Endothelial cell of umbilical vein (primary cell): ENCODE results near the gene KRTAP10-5. TPM values are rescaled to one million over a fixed set of nuclear protein-coding genes. Genes with fewer than 3 reads are reported as not detected.

Source experiments
- BruUV-seq: library from RNA; stranded (reverse); fragments of 400-500 nt; replicated peaks from 2 replicates; lab custom pipeline; 2021; lab: Mats Ljungman, UMichigan
- CTCF ChIA-PET: fragments of 300-600, 350-600 bp; sonication (Branson Sonifier 250); formaldehyde crosslinking; loops from one replicate; lab custom pipeline; 2021; ENCODE audit warnings: antibody characterized with exemption, inconsistent platforms; lab: Charles Lee
- POLR2A ChIA-PET: fragments of 300-600, 350-600 bp; sonication (Branson Sonifier 250); formaldehyde crosslinking; loops from one replicate; lab custom pipeline; 2021; ENCODE audit warnings: antibody characterized with exemption, inconsistent platforms; lab: Charles Lee
- DNase-seq: peaks from one replicate; pipeline ENCODE4 v3.0.0-alpha.2; 2011; ENCODE audit warnings: low read depth, low spot score
- FAIRE-seq: peaks from 2 replicates; lab custom pipeline; 2011; peaks lifted over from hg19 to GRCh38; lab: Jason Lieb, UNC
- H2AFZ ChIP-seq: 2 replicates; pipeline ENCODE4 v1.6.0; 2012; ENCODE audit warnings: low read depth, low read length, control low read depth, inconsistent platforms
- H3K27ac ChIP-seq: 2 replicates; pipeline ENCODE4 v1.5.1; 2011; ENCODE audit warnings: low read depth, mild to moderate bottlenecking, control low read depth, low read length, moderate library complexity; ENCODE audit not compliant: insufficient read depth
- H3K27me3 ChIP-seq, 2 experiments: 2 replicates each; pipeline versions ENCODE4 v1.6.0 to v1.6.1; 2011; ENCODE audit warnings: low read length in 2 of 2, mixed read lengths in 1 of 2; ENCODE audit not compliant: control insufficient read depth in 2 of 2, insufficient read depth in 2 of 2
- H3K36me3 ChIP-seq, 2 experiments: 2 replicates in 1 of 2; 3 replicates in 1 of 2; pipeline ENCODE4 v1.5.1; 2011; ENCODE audit warnings: low read length in 2 of 2, mild to moderate bottlenecking in 1 of 2, moderate library complexity in 1 of 2; ENCODE audit not compliant: control insufficient read depth in 2 of 2, insufficient read depth in 2 of 2; ENCODE audit errors: extremely low read depth in 1 of 2
- H3K4me1 ChIP-seq: 3 replicates; pipeline ENCODE4 v1.5.1; 2011; ENCODE audit warnings: mild to moderate bottlenecking, low read length; ENCODE audit not compliant: control insufficient read depth, insufficient read depth; ENCODE audit errors: extremely low read depth
- H3K4me2 ChIP-seq: 2 replicates; pipeline ENCODE4 v1.6.1; 2011; ENCODE audit warnings: low read length, control low read depth, mixed read lengths; ENCODE audit not compliant: insufficient read depth
- H3K4me3 ChIP-seq, 3 experiments: fragments of 200-600 bp in 1 of 3; sonication (generic), shearing (Covaris generic) in 1 of 3; replicated peaks in 1 of 3; 2 replicates each; pipeline ENCODE4 v1.5.1; 2011 to 2016; ENCODE audit warnings: control low read depth in 3 of 3, low read length in 3 of 3, mild to moderate bottlenecking in 2 of 3, inconsistent platforms in 1 of 3, low read depth in 1 of 3, moderate library complexity in 1 of 3; ENCODE audit not compliant: insufficient read depth in 1 of 3
- H3K79me2 ChIP-seq: 2 replicates; pipeline ENCODE4 v1.6.0; 2012; ENCODE audit warnings: low read length, inconsistent platforms; ENCODE audit not compliant: control insufficient read depth, insufficient read depth
- H3K9ac ChIP-seq: replicated peaks from 2 replicates; pipeline ENCODE3; 2011; ENCODE audit warnings: low read length, control low read depth; ENCODE audit not compliant: insufficient read depth; ENCODE audit errors: extremely low read depth
- H3K9me1 ChIP-seq: replicated peaks from 3 replicates; pipeline ENCODE4 v1.6.0; 2011; ENCODE audit warnings: mild to moderate bottlenecking, low read length; ENCODE audit not compliant: control insufficient read depth, insufficient read depth; ENCODE audit errors: extremely low read depth
- H3K9me3 ChIP-seq: replicated peaks from 2 replicates; pipeline ENCODE4 v1.5.1; 2012; ENCODE audit warnings: low read length, inconsistent platforms; ENCODE audit not compliant: control insufficient read depth, insufficient read depth
- H4K20me1 ChIP-seq: replicated peaks from 2 replicates; pipeline ENCODE3; 2011; ENCODE audit warnings: mild to moderate bottlenecking, low read length; ENCODE audit not compliant: control insufficient read depth, insufficient read depth; ENCODE audit errors: extremely low read depth
- CTCF ChIP-seq, 2 donors: IDR thresholded peaks; 1 replicate in 1 of 2; 2 replicates in 1 of 2; pipeline ENCODE4 v1.5.1; 2011; ENCODE audit warnings: low read length in 2 of 2, mild to moderate bottlenecking in 2 of 2, moderate library complexity in 2 of 2, control low read depth in 1 of 2, inconsistent platforms in 1 of 2, low read depth in 1 of 2; ENCODE audit not compliant: insufficient read depth in 1 of 2; ENCODE audit errors: extremely low read depth in 1 of 2
- EZH2 ChIP-seq: IDR thresholded peaks from 2 replicates; pipeline ENCODE4 v1.6.1; 2012; ENCODE audit warnings: borderline replicate concordance, low read depth, mild to moderate bottlenecking, moderate library complexity, low read length, inconsistent platforms; ENCODE audit not compliant: severe bottlenecking
- FOS ChIP-seq: IDR thresholded peaks from 2 replicates; pipeline ENCODE4 v1.6.1; 2011; ENCODE audit warnings: mild to moderate bottlenecking, low read length, moderate library complexity, borderline replicate concordance; ENCODE audit not compliant: insufficient read depth
- GATA2 ChIP-seq: IDR thresholded peaks from 2 replicates; pipeline ENCODE4 v1.7.0; 2011; ENCODE audit warnings: low read depth, mild to moderate bottlenecking, moderate library complexity, mixed read lengths, low read length; ENCODE audit not compliant: insufficient read length, insufficient read depth
- JUN ChIP-seq: IDR thresholded peaks from 2 replicates; pipeline ENCODE4 v1.6.1; 2011; ENCODE audit warnings: borderline replicate concordance, low read depth; ENCODE audit not compliant: insufficient read length, insufficient read depth
- MAX ChIP-seq: IDR thresholded peaks from 2 replicates; pipeline ENCODE4 v1.6.1; 2011; ENCODE audit not compliant: insufficient read depth, insufficient read length
- MYC ChIP-seq: IDR thresholded peaks from one replicate; pipeline ENCODE4 v1.6.1; 2011; ENCODE audit warnings: mild to moderate bottlenecking, low read depth, low read length
- POLR2A ChIP-seq: IDR thresholded peaks from 2 replicates; pipeline ENCODE4 v1.6.1; 2012; ENCODE audit warnings: low read depth, mild to moderate bottlenecking, control low read depth, low read length
- POLR2AphosphoS5 ChIP-seq: IDR thresholded peaks from 2 replicates; pipeline ENCODE4 v1.6.1; 2012; ENCODE audit warnings: low read depth, mild to moderate bottlenecking, control low read depth, low read length, moderate library complexity; ENCODE audit not compliant: insufficient read depth
- dilution Hi-C: fragments of 300-500 bp; cut with MboI; formaldehyde crosslinking; loops from one replicate; pipeline ENCODE4 v1.15.0; 2019; ENCODE audit warnings: low sequenced_read_pairs; ENCODE audit not compliant: extremely low pct_ligation_motif_present
- intact Hi-C: fragments of 100-400 bp; cut with micrococcal nuclease; formaldehyde crosslinking; loops from one replicate; pipeline ENCODE4 v1.10.0; 2022
- polyA plus RNA-seq, 4 experiments: library from polyadenylated mRNA; depleted of rRNA in 3 of 4; stranded (reverse) in 3 of 4; unstranded in 1 of 4; fragments of >200 nt; gene quantifications; 2 replicates each; pipeline versions ENCODE4 v1.2.1 to v1.2.3, GENCODE V29; 2011 to 2012; ENCODE audit warnings: missing spikeins in 1 of 4
- total RNA-seq: library from RNA; stranded (reverse); gene quantifications from 2 replicates; pipeline ENCODE4 v1.2.3, GENCODE V29; 2021

Gene KRTAP10-5
- total and polyA plus RNA-seq, 2 donors (not counting 3 experiments of a cell fraction or from before 2014, with no cell fraction given), result not detected

- BruUV-seq, result no TSS peak
- no peak for FAIRE-seq
Measured at GRCh38 chr21:44551340-44551961, 29.0 kb downstream of the KRTAP10-5 start, which contains the start of gene KRTAP10-2. Gene KRTAP10-2, minus strand, starts transcription at chr21:44551505. Its CDS starts 47 bp downstream, at chr21:44551458.

More at GRCh38 chr21:44551340-44551961, 29.0 kb downstream of the KRTAP10-5 start, which contains the start of gene KRTAP10-2:
- Histone ChIP-seq H3K27me3 (peaks cover 3 to 11% of the 10 kb centered on the region in 2 experiments), H3K79me2 (no peaks in the 10 kb centered on the region), H3K4me1 (no peaks in the 10 kb centered on the region), H3K4me2 (no peak within 1 kb of the TSS), H3K4me3 (no peak within 1 kb of the TSS), H3K27ac (no peak within 1 kb of the TSS), H3K9me1 (no peaks in the 10 kb centered on the region), H3K9me3 (no peaks in the 10 kb centered on the region), H4K20me1 (no peaks in the 10 kb centered on the region), H2AFZ (no peak within 1 kb of the TSS), H3K9ac (no peak within 1 kb of the TSS), H3K36me3 (no peaks in the 10 kb centered on the region)
- dilution Hi-C loops (no loop called here), intact Hi-C loops (no loop called here)
- POLR2A ChIA-PET, result no interaction called here
- DNase-seq, result no peak
- CTCF ChIA-PET, result no interaction called here
- TF ChIP-seq EZH2 (no peak), MAX (no peak), POLR2AphosphoS5 (no peak), GATA2 (no peak), POLR2A (no peak), FOS (no peak), JUN (no peak), MYC (no peak), CTCF (IDR thresholded peaks at IDR 0.05; ENCODE audit: extremely low read depth in 1 of 2, insufficient read depth in 1 of 2, low read depth in 1 of 2, low read length in 2 of 2) (no peak)
